Upper lobe of left lung (tissue), 4 donors: ENCODE results near the gene FAM180B.
"Not testable (repeated sequence)": the region's sequence is repeated elsewhere in the genome, so short reads cannot be mapped to it uniquely, and the experiment has no call there.

Experiments used
- EP300 ChIP-seq, 4 donors: sonication (generic); formaldehyde crosslinking; IDR thresholded peaks; one replicate each; pipeline ENCODE4 v1.5.1; 2017; ENCODE audit warnings: antibody characterized with exemption in 4 of 4, control low read depth in 2 of 4
- POLR2AphosphoS5 ChIP-seq, 2 donors: sonication (generic); formaldehyde crosslinking; IDR thresholded peaks; one replicate each; pipeline ENCODE4 v1.5.1; 2017; ENCODE audit warnings: antibody characterized with exemption in 2 of 2
- TF ChIP-seq, protein P1 (sequence below), 6 experiments: fragments of 450-650 bp in 4 of 6; fragments of 200-600 bp in 2 of 6; sonication (generic) in 2 of 6; IDR thresholded peaks; one replicate each; pipeline ENCODE4 v1.5.1; 2016 to 2019; ENCODE audit warnings: antibody characterized with exemption in 6 of 6

DNA sequence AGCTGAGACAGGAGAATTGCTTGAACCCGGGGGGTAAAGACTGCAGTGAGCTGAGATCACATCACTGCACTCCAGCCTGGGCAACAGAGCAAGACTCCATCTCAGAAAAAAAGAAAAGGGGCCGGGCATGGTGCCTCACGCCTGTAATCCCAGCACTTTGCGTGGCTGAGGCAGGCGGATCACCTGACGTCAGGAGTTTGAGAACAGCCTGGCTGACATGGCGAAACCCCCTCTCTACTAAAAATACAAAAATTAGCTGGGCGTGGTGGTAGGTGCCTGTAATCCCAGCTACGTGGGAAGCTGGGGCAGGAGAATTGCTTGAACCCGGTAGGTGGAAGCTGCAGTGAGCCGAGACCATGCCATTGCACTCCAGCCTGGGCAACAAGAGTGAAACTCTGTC lies 49.9 kb downstream of the FAM180B start:
- TF ChIP-seq, protein P1, sequence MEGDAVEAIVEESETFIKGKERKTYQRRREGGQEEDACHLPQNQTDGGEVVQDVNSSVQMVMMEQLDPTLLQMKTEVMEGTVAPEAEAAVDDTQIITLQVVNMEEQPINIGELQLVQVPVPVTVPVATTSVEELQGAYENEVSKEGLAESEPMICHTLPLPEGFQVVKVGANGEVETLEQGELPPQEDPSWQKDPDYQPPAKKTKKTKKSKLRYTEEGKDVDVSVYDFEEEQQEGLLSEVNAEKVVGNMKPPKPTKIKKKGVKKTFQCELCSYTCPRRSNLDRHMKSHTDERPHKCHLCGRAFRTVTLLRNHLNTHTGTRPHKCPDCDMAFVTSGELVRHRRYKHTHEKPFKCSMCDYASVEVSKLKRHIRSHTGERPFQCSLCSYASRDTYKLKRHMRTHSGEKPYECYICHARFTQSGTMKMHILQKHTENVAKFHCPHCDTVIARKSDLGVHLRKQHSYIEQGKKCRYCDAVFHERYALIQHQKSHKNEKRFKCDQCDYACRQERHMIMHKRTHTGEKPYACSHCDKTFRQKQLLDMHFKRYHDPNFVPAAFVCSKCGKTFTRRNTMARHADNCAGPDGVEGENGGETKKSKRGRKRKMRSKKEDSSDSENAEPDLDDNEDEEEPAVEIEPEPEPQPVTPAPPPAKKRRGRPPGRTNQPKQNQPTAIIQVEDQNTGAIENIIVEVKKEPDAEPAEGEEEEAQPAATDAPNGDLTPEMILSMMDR (IDR thresholded peaks at IDR 0.05): not testable (repeated sequence)
- TF ChIP-seq EP300, POLR2AphosphoS5 (IDR thresholded peaks at IDR 0.05): not testable (repeated sequence)
